Pancreas (tissue), 10 donors: ENCODE results near the gene PRR14. TPM values are rescaled to one million over a fixed set of nuclear protein-coding genes. Genes with fewer than 3 reads are reported as not detected.
"Not testable (repeated sequence)": the region's sequence is repeated elsewhere in the genome, so short reads cannot be mapped to it uniquely, and the experiment has no call there.

ENCODE experiments used
- ATAC-seq, 4 donors: fragments of 200-7000 bp; cut with Tn5 transposase; one replicate each; pipeline versions ENCODE4 v1.8.0 to v1.9.1; 2020; ENCODE audit warnings: mild to moderate bottlenecking in 4 of 4, moderate library complexity in 4 of 4
- DNase-seq, 6 donors: peaks; one replicate each; pipeline ENCODE4 v3.0.0-alpha.2; 2020
- FAIRE-seq: peaks from 2 replicates; lab custom pipeline; 2012; peaks lifted over from hg19 to GRCh38; lab: Jason Lieb, UNC
- H3K27ac ChIP-seq, 4 donors: fragments of 200-600 bp; sonication (generic); 1 replicate in 3 of 4; 2 replicates in 1 of 4; pipeline versions ENCODE4 v1.5.0 to v1.8.0; 2020
- H3K27me3 ChIP-seq, 4 donors: fragments of 200-600 bp; one replicate each; pipeline ENCODE4 v1.8.0; 2021
- H3K36me3 ChIP-seq, 3 donors: fragments of 200-600 bp; sonication (generic) in 1 of 3; one replicate each; pipeline versions ENCODE4 v1.5.0 to v1.8.0; 2020 to 2021
- H3K4me1 ChIP-seq, 3 donors: fragments of 200-600 bp; one replicate each; pipeline ENCODE4 v1.8.0; 2021
- H3K4me3 ChIP-seq, 4 donors: fragments of 200-600 bp; sonication (generic) in 2 of 4; one replicate each; pipeline versions ENCODE4 v1.5.0 to v1.8.0; 2020 to 2021
- H3K9me3 ChIP-seq, 4 donors: fragments of 200-600 bp; one replicate each; pipeline ENCODE4 v1.8.0; 2021
- WGBS, 2 donors: extraction: QIAGEN DNeasy Blood & Tissue Kit; methylation state at CpG; one replicate each; pipeline ENCODE4 v1.1.7; 2013; 5-methylcytosine and 5-hydroxymethylcytosine counted together
- intact Hi-C, 3 donors: fragments of 100-400 bp; cut with DNase I; formaldehyde crosslinking; loops; one replicate each; pipeline versions ENCODE4 v1.11.1 to v1.14.2; 2022
- polyA plus RNA-seq, 2 donors: library from polyadenylated mRNA; stranded (reverse); fragments of 200-250 nt; gene quantifications; one replicate each; pipeline ENCODE4 v1.2.3, GENCODE V29; 2013
- total RNA-seq, 6 donors: library from RNA; stranded (reverse); fragmentation: NEBNext Ultra II Directional in 4 of 6; extraction: Animal tissue kit (Norgen Biotek cat#: 25700) in 4 of 6; gene quantifications; one replicate each; pipeline versions ENCODE4 v1.2.1 to v1.2.4, GENCODE V29; 2021 to 2023
- TF ChIP-seq, protein P1 (sequence below), 4 donors: fragments of 200-600 bp; sonication (generic) in 3 of 4; IDR thresholded peaks; one replicate each; pipeline versions ENCODE4 v1.5.0 to v1.8.0; 2021; ENCODE audit warnings: antibody characterized with exemption in 4 of 4
- donor health status: healthy with polysubstance abuse.
- donor health status: DM: no; HTN: no; CAD: no; lungs with moderate emphysema.
- donor health status: DM: no; HTN: no; CAD: no.
- donor health status: control.
- donor health status: control.
- donor health status: Bipolar disorder and iron deficiency.
- donor health status: DM: yes; HTN: yes; CAD: no.
- donor health status: DM: no; HTN: no; CAD: no.
- donor health status: DM: no; HTN: no; CAD: no.
- donor health status: DM: yes; HTN: yes; CAD: no.

Gene PRR14
- total and polyA plus RNA-seq, 8 donors = 23.5 to 164 (median 29.7) TPM

DNA sequence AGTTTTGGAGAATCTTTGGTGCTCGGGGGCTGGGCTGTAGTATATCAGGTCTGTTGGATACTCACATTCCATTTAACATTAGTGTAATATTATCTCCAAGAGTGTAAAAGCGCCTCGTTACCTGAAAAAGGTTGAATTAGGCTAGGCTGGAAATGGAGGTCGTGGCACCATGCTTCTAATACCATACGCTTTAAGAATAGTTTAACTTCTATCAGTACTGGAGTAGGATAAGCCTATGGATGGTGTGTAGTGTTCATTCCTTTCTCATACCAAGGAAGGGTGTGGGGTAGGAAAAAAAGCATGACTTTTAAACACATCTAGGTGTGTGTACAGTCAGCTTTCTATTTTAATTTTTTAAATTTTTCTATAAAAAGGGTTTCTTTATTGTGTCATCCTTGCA lies 50.2 kb downstream of the PRR14 start:
- TF ChIP-seq, protein P1, sequence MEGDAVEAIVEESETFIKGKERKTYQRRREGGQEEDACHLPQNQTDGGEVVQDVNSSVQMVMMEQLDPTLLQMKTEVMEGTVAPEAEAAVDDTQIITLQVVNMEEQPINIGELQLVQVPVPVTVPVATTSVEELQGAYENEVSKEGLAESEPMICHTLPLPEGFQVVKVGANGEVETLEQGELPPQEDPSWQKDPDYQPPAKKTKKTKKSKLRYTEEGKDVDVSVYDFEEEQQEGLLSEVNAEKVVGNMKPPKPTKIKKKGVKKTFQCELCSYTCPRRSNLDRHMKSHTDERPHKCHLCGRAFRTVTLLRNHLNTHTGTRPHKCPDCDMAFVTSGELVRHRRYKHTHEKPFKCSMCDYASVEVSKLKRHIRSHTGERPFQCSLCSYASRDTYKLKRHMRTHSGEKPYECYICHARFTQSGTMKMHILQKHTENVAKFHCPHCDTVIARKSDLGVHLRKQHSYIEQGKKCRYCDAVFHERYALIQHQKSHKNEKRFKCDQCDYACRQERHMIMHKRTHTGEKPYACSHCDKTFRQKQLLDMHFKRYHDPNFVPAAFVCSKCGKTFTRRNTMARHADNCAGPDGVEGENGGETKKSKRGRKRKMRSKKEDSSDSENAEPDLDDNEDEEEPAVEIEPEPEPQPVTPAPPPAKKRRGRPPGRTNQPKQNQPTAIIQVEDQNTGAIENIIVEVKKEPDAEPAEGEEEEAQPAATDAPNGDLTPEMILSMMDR (IDR thresholded peaks at IDR 0.05) = no peak
- intact Hi-C loops = no loop called here
- H3K9me3 ChIP-seq = no peaks in the 10 kb centered on the region

DNA sequence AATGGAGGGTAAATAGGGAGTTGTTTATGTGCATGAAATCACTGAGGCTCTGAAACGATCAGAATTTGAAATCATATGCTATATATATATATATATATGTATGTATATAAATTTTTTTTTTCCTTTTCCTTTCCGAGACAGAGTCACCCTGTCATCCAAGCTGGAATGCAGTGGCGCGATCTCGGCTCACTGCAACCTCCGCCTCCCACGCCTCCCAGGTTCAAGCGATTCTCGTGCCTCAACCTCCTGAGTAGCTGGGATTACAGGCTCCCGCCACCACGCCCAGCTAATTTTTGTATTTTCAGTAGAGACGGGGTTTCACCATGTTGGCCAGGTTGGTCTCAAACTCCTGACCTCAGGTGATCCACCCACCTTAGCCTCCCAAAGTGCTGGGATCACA lies 52.3 kb downstream of the PRR14 start:
- ATAC-seq, H3K9me3 ChIP-seq, intact Hi-C loops, H3K27me3 ChIP-seq, H3K27ac ChIP-seq, H3K4me3 ChIP-seq, FAIRE-seq, H3K4me1 ChIP-seq: not testable (repeated sequence)
- peak in 1 of 6 donors; percentile 14 for DNase-seq
- H3K36me3 ChIP-seq = peaks cover 21 to 78% (median 60%) of the 10 kb centered on the region in 3 donors
- WGBS, 2 donors = 94 to 95% methylated on average over 12 of the region's 12 CpGs

More for the DNA sequence above, 50.2 kb downstream of the PRR14 start:
- Histone ChIP-seq H3K27ac (no peak overlapping the region), H3K4me3 (no peak overlapping the region), H3K4me1 (peaks cover 7 to 13% (median 8%) of the 10 kb centered on the region in 3 donors), H3K36me3 (peaks cover 17 to 57% (median 41%) of the 10 kb centered on the region in 3 donors), H3K27me3 (no peaks in the 10 kb centered on the region)
- ATAC-seq (no peak), DNase-seq (no peak), FAIRE-seq (no peak)
- WGBS, 2 donors = 79 to 80% methylated on average over 5 of the region's 5 CpGs

DNA sequence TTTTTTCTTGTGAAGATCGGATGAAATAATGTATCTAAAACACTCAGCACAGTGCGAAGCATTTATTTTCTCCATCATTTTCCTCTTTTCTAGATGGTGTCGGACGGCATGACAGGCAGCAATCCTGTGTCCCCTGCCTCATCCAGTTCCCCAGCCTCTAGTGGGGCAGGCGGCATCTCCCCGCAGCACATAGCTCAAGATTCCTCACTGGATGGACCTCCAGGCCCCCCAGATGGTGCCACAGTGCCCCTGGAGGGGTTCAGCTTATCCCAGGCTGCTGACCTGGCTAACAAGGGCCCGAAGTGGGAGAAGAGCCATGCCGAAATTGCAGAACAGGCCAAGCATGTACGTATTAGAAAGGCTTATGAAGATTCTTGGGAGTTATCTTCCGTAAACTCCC lies 53.2 kb downstream of the PRR14 start:
- Histone ChIP-seq H3K4me3 (no peak overlapping the region), H3K27me3 (no peaks in the 10 kb centered on the region), H3K27ac (no peak overlapping the region), H3K9me3 (no peaks in the 10 kb centered on the region), H3K36me3 (peaks cover 26 to 87% (median 69%) of the 10 kb centered on the region in 3 donors), H3K4me1 (peaks cover 7 to 9% (median 8%) of the 10 kb centered on the region in 3 donors)
- intact Hi-C loops = no loop called here
- ATAC-seq = no peak
- TF ChIP-seq, protein P1 (IDR thresholded peaks at IDR 0.05) = no peak
- peak in 1 of 6 donors; percentile 25 for DNase-seq
- FAIRE-seq = no peak
- 94% methylated on average over 10 of the region's 10 CpGs for WGBS, 2 donors

Other genes starting within 250 kb of the PRR14 start
- gene ZNF771, start 243.4 kb upstream of the PRR14 start, total RNA-seq = 1 to 10 TPM; 1.5 to 5.0 (median 3.1) TPM
- 1 to 10 TPM; 3.0 to 3.8 TPM for gene ZNF771, start 243.4 kb upstream of the PRR14 start, polyA plus RNA-seq
- 10 to 100 TPM; 12.2 to 20.7 (median 16.6) TPM for gene DCTPP1, start 220.9 kb upstream of the PRR14 start, total RNA-seq
- gene DCTPP1, start 220.9 kb upstream of the PRR14 start, polyA plus RNA-seq = 10 to 100 TPM; 12.2 to 16.9 TPM
- gene SEPHS2, start 205.1 kb upstream of the PRR14 start, total RNA-seq = 10 to 100 TPM; 17.5 to 35.4 (median 25.4) TPM
- 10 to 100 TPM; 14.8 to 30.3 TPM for gene SEPHS2, start 205.1 kb upstream of the PRR14 start, polyA plus RNA-seq
- 1 to 10 TPM; 1.1 to 9.1 (median 3.1) TPM for gene ITGAL, start 178.2 kb upstream of the PRR14 start, total RNA-seq
- 1 to 10 TPM in 1 of 2 donors, under 1 TPM in 1; 0.54 to 1.0 TPM for gene ITGAL, start 178.2 kb upstream of the PRR14 start, polyA plus RNA-seq
- gene ZNF768, start 124.4 kb upstream of the PRR14 start, total RNA-seq = 10 to 100 TPM; 11.7 to 21.3 (median 13.5) TPM
- gene ZNF768, start 124.4 kb upstream of the PRR14 start, polyA plus RNA-seq = 10 to 100 TPM; 26.7 to 31.4 TPM
- gene ZNF747, start 116.1 kb upstream of the PRR14 start, total RNA-seq = 1 to 10 TPM; 2.7 to 6.0 (median 4.5) TPM
- 1 to 10 TPM; 5.5 to 6.9 TPM for gene ZNF747, start 116.1 kb upstream of the PRR14 start, polyA plus RNA-seq
- gene ZNF764, start 92.6 kb upstream of the PRR14 start, total RNA-seq = 1 to 10 TPM; 3.1 to 5.6 (median 4.0) TPM
- 1 to 10 TPM; 4.8 to 5.4 TPM for gene ZNF764, start 92.6 kb upstream of the PRR14 start, polyA plus RNA-seq
- gene ZNF688, start 79.2 kb upstream of the PRR14 start, total RNA-seq = 10 to 100 TPM in 2 of 6 donors, 1 to 10 TPM in 4; 7.6 to 11.3 (median 9.6) TPM
- 10 to 100 TPM; 24.3 to 26.4 TPM for gene ZNF688, start 79.2 kb upstream of the PRR14 start, polyA plus RNA-seq
- 10 to 100 TPM in 1 of 6 donors, 1 to 10 TPM in 5; 7.1 to 12.1 (median 8.1) TPM for gene ZNF785, start 65.3 kb upstream of the PRR14 start, total RNA-seq
- gene ZNF785, start 65.3 kb upstream of the PRR14 start, polyA plus RNA-seq = 1 to 10 TPM; 6.3 to 8.4 TPM
- 1 to 10 TPM; 4.2 to 6.1 (median 5.4) TPM for gene ZNF689, start 40.6 kb upstream of the PRR14 start, total RNA-seq
- gene ZNF689, start 40.6 kb upstream of the PRR14 start, polyA plus RNA-seq = 1 to 10 TPM; 2.9 to 4.4 TPM
- gene FBRS, start 7.5 kb downstream of the PRR14 start, total RNA-seq = 10 to 100 TPM; 16.1 to 40.4 (median 21.9) TPM
- gene FBRS, start 7.5 kb downstream of the PRR14 start, polyA plus RNA-seq = 10 to 100 TPM; 47.0 to 60.0 TPM
- 10 to 100 TPM; 21.3 to 39.6 (median 27.4) TPM for gene SRCAP, start 48.2 kb downstream of the PRR14 start, total RNA-seq
- gene SRCAP, start 48.2 kb downstream of the PRR14 start, polyA plus RNA-seq = 10 to 100 TPM in 1 of 2 donors, 1 to 10 TPM in 1; 7.5 to 34.0 TPM
- gene PHKG2, start 97.5 kb downstream of the PRR14 start, total RNA-seq = 10 to 100 TPM in 3 of 6 donors, 1 to 10 TPM in 3; 7.9 to 15.7 (median 9.5) TPM
- gene PHKG2, start 97.5 kb downstream of the PRR14 start, polyA plus RNA-seq = 10 to 100 TPM; 42.1 to 42.3 TPM
- 1 to 10 TPM; 1.7 to 5.7 (median 3.0) TPM for gene CFAP119, start 111.1 kb downstream of the PRR14 start, total RNA-seq
- gene CFAP119, start 111.1 kb downstream of the PRR14 start, polyA plus RNA-seq = 10 to 100 TPM; 21.4 to 32.1 TPM
- gene RNF40, start 111.4 kb downstream of the PRR14 start, total RNA-seq = 10 to 100 TPM; 37.7 to 66.6 (median 40.6) TPM
- 10 to 100 TPM; 65.3 to 68.4 TPM for gene RNF40, start 111.4 kb downstream of the PRR14 start, polyA plus RNA-seq
- gene ZNF629, start 136.2 kb downstream of the PRR14 start, total RNA-seq = 1 to 10 TPM; 4.5 to 8.6 (median 6.2) TPM
- gene ZNF629, start 136.2 kb downstream of the PRR14 start, polyA plus RNA-seq = 1 to 10 TPM; 5.8 to 6.3 TPM
- gene BCL7C, start 243.1 kb downstream of the PRR14 start, total RNA-seq = 10 to 100 TPM in 4 of 6 donors, 1 to 10 TPM in 2; 9.2 to 14.1 (median 10.7) TPM
- gene BCL7C, start 243.1 kb downstream of the PRR14 start, polyA plus RNA-seq = 10 to 100 TPM; 22.3 to 29.3 TPM
- gene CTF1, start 245.7 kb downstream of the PRR14 start, total RNA-seq = 1 to 10 TPM; 1.6 to 3.2 (median 1.9) TPM
- gene CTF1, start 245.7 kb downstream of the PRR14 start, polyA plus RNA-seq = 1 to 10 TPM; 2.5 to 2.9 TPM